IMR-90 (cell line): Measurements from ENCODE around the gene RPL35. TPM values are rescaled to one million over a fixed set of nuclear protein-coding genes. Genes with fewer than 3 reads are reported as not detected.

Source experiments
- ATAC-seq: fragments of 200-7000 bp; cut with Tn5 transposase; 2 replicates; pipeline ENCODE4 v1.9.1; 2020; ENCODE audit warnings: low read depth, mild to moderate bottlenecking, moderate library complexity
- BruUV-seq: library from RNA; stranded (reverse); fragments of 400-500 nt; replicated peaks from 2 replicates; lab custom pipeline; 2021; lab: Mats Ljungman, UMichigan
- CTCF ChIA-PET: fragments of 300-600 bp; formaldehyde crosslinking; extraction: SDS; loops from one replicate; lab custom pipeline; 2021; ENCODE audit warnings: antibody characterized with exemption; lab: Yijun Ruan, JAX
- POLR2A ChIA-PET: fragments of 300-600 bp; sonication (Branson Sonifier 250); formaldehyde crosslinking; loops from one replicate; lab custom pipeline; 2022; ENCODE audit warnings: antibody characterized with exemption; ENCODE audit not compliant: unreplicated experiment; lab: Charles Lee
- DNase-seq: peaks from one replicate; pipeline ENCODE4 v3.0.0; 2013
- H2AFZ ChIP-seq: replicated peaks from 2 replicates; pipeline ENCODE3; 2013; ENCODE audit warnings: low read length, mild to moderate bottlenecking; ENCODE audit not compliant: poor library complexity
- H2AK5ac ChIP-seq: 2 replicates; pipeline ENCODE4 v1.6.1; 2013; ENCODE audit warnings: low read depth, low read length, inconsistent platforms
- H2AK9ac ChIP-seq: replicated peaks from 2 replicates; pipeline ENCODE3; 2013; ENCODE audit warnings: mild to moderate bottlenecking, low read depth, low read length, moderate library complexity; ENCODE audit not compliant: poor library complexity
- H2BK120ac ChIP-seq: 2 replicates; pipeline ENCODE4 v1.6.1; 2013; ENCODE audit warnings: low read depth, low read length, inconsistent platforms
- H2BK15ac ChIP-seq: 3 replicates; pipeline ENCODE4 v1.6.1; 2013; ENCODE audit warnings: low read depth, low read length, inconsistent platforms
- H2BK20ac ChIP-seq: 2 replicates; pipeline ENCODE4 v1.6.1; 2013; ENCODE audit warnings: low read depth, mild to moderate bottlenecking, inconsistent platforms, low read length, moderate library complexity
- H2BK5ac ChIP-seq: 2 replicates; pipeline ENCODE4 v1.6.1; 2013; ENCODE audit warnings: mild to moderate bottlenecking, low read depth, low read length, inconsistent platforms; ENCODE audit not compliant: poor library complexity, severe bottlenecking
- H3K14ac ChIP-seq: replicated peaks from 2 replicates; pipeline ENCODE4 v1.6.1; 2013; ENCODE audit warnings: low read depth, low read length, inconsistent platforms
- H3K18ac ChIP-seq: 2 replicates; pipeline ENCODE4 v1.6.1; 2013; ENCODE audit warnings: low read depth, low read length, control low read depth
- H3K23ac ChIP-seq: 2 replicates; pipeline ENCODE4 v1.6.1; 2013; ENCODE audit warnings: low read depth, low read length, inconsistent platforms
- H3K27ac ChIP-seq: 2 replicates; pipeline ENCODE4 v1.5.1; 2013; ENCODE audit warnings: mild to moderate bottlenecking, control low read depth, low read length; ENCODE audit not compliant: insufficient read depth
- H3K27me3 ChIP-seq: 2 replicates; pipeline ENCODE4 v1.6.1; 2013; ENCODE audit warnings: low read length; ENCODE audit not compliant: control insufficient read depth, insufficient read depth
- H3K36me3 ChIP-seq: 2 replicates; pipeline ENCODE4 v1.6.1; 2013; ENCODE audit warnings: low read length, mixed read lengths; ENCODE audit not compliant: control insufficient read depth, insufficient read depth
- H3K4ac ChIP-seq: 2 replicates; pipeline ENCODE4 v1.6.1; 2013; ENCODE audit warnings: low read depth, low read length, inconsistent platforms
- H3K4me1 ChIP-seq: 2 replicates; pipeline ENCODE4 v1.6.1; 2013; ENCODE audit warnings: low read length, mixed read lengths; ENCODE audit not compliant: control insufficient read depth, insufficient read depth
- H3K4me2 ChIP-seq: 2 replicates; pipeline ENCODE4 v1.6.1; 2013; ENCODE audit warnings: low read depth, mild to moderate bottlenecking, control low read depth, low read length, moderate library complexity
- H3K4me3 ChIP-seq: 2 replicates; pipeline ENCODE4 v1.5.1; 2013; ENCODE audit warnings: low read depth, mild to moderate bottlenecking, control low read depth, low read length, moderate library complexity; ENCODE audit not compliant: insufficient read depth
- H3K56ac ChIP-seq: 2 replicates; pipeline ENCODE4 v1.6.1; 2013; ENCODE audit warnings: low read length, inconsistent platforms; ENCODE audit not compliant: insufficient read depth; ENCODE audit errors: extremely low read depth
- H3K79me1 ChIP-seq, 2 experiments: 2 replicates each; pipeline ENCODE4 v1.6.1; 2013; ENCODE audit warnings: low read length in 2 of 2, inconsistent platforms in 1 of 2, low read depth in 1 of 2
- H3K9ac ChIP-seq: 2 replicates; pipeline ENCODE4 v1.6.1; 2013; ENCODE audit warnings: low read depth, low read length, control low read depth
- H3K9me1 ChIP-seq: 2 replicates; pipeline ENCODE4 v1.6.1; 2013; ENCODE audit warnings: low read length, inconsistent platforms; ENCODE audit not compliant: insufficient read depth
- H3K9me3 ChIP-seq: 2 replicates; pipeline ENCODE4 v1.6.1; 2013; ENCODE audit warnings: low read length; ENCODE audit not compliant: control insufficient read depth, insufficient read depth
- H4K20me1 ChIP-seq: 2 replicates; pipeline ENCODE4 v1.6.1; 2013; ENCODE audit warnings: low read length, inconsistent platforms; ENCODE audit not compliant: insufficient read depth
- H4K5ac ChIP-seq: 2 replicates; pipeline ENCODE4 v1.6.1; 2013; ENCODE audit warnings: mild to moderate bottlenecking, low read depth, low read length, control low read depth
- H4K8ac ChIP-seq, 2 experiments: 2 replicates each; pipeline ENCODE4 v1.6.1; 2013; ENCODE audit warnings: low read depth in 2 of 2, low read length in 2 of 2, control low read depth in 1 of 2, inconsistent platforms in 1 of 2
- H4K91ac ChIP-seq: 2 replicates; pipeline ENCODE4 v1.6.1; 2013; ENCODE audit warnings: low read depth, low read length, inconsistent platforms; ENCODE audit not compliant: insufficient read depth
- CHD1 ChIP-seq: IDR thresholded peaks from 2 replicates; pipeline ENCODE4 v1.6.1; 2012; ENCODE audit warnings: low read depth, low read length, improper control_type of control experiment
- FOS ChIP-seq: fragments of 150-350 bp; IDR thresholded peaks from 2 replicates; pipeline ENCODE4 v1.6.1; 2016; ENCODE audit warnings: low read depth, low read length
- MAFK ChIP-seq: IDR thresholded peaks from 2 replicates; pipeline ENCODE4 v1.6.1; 2012; ENCODE audit warnings: low read depth, low read length, improper control_type of control experiment
- NFE2L2 ChIP-seq: fragments of 150-350 bp; IDR thresholded peaks from 2 replicates; pipeline ENCODE4 v1.6.1; 2016; ENCODE audit warnings: low read depth, mild to moderate bottlenecking, low read length
- POLR2A ChIP-seq: IDR thresholded peaks from 2 replicates; pipeline ENCODE4 v1.6.1; 2012; ENCODE audit warnings: mild to moderate bottlenecking, low read depth, low read length
- RAD21 ChIP-seq: IDR thresholded peaks from 2 replicates; pipeline ENCODE4 v1.6.1; 2012; ENCODE audit warnings: low read length, improper control_type of control experiment
- RFX5 ChIP-seq: IDR thresholded peaks from 2 replicates; pipeline ENCODE4 v1.8.0; 2012; ENCODE audit warnings: low read depth, mild to moderate bottlenecking, low read length, moderate library complexity
- WGBS, 2 experiments: methylation state at CpG; one replicate each; pipeline versions ENCODE4 v1.1.5 to v1.1.7; 2013; ENCODE audit warnings: missing lambda C conversion rate in 2 of 2; ENCODE audit not compliant: insufficient read length in 1 of 2; ENCODE audit errors: extremely low coverage in 2 of 2; 5-methylcytosine and 5-hydroxymethylcytosine counted together
- dilution Hi-C: fragments of 300-500 bp; cut with HindIII; formaldehyde crosslinking; loops from one replicate; pipeline ENCODE4 v1.14.3; 2018; ENCODE audit warnings: low sequenced_read_pairs; ENCODE audit not compliant: unreplicated experiment
- in situ Hi-C: fragments of 300-500 bp; cut with MboI; formaldehyde crosslinking; loops from 3 replicates; pipeline ENCODE4 v1.14.3; 2019; ENCODE audit warnings: low sequenced_read_pairs, inconsistent platforms, mixed read lengths
- intact Hi-C: fragments of 100-400 bp; cut with micrococcal nuclease; formaldehyde crosslinking; loops from 2 replicates; pipeline ENCODE4 v1.10.0; 2022
- polyA plus RNA-seq, 3 experiments: library from polyadenylated mRNA; depleted of rRNA; stranded (reverse); fragments of >200 nt; gene quantifications; 2 replicates each; pipeline ENCODE4 v1.2.3, GENCODE V29; 2012; ENCODE audit warnings: low replicate concordance in 1 of 3
- total RNA-seq: library from RNA; depleted of rRNA; stranded (reverse); fragments of >200 nt; gene quantifications from 2 replicates; pipeline ENCODE4 v1.2.3, GENCODE V29; 2012

The RPL35 gene
- total and polyA plus RNA-seq, 2 of the 4 experiments (the other 2 are of a cell fraction): 881 to 1,650 TPM

DNA sequence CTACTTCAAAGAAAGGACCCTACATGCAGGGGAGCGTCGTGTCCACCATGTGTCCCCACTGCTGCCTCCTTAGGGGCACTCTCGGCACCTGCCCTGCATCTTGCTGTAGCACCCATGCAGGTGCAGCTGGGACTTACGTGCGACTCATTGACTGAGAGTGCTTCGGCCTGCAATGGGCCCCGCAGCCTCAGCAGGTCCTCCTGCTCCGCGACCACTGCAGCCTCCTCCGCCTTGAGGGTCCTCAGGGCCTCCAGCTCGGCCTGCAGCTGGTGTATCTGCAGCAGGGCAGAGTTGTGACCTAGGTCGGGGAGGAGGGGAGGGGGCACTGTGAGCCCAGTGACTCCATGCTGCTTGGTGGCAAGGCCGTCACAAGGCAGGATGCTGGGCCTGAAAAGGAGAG is 27.2 kb upstream of the RPL35 start:
- H3K18ac ChIP-seq: no peak overlapping the region
- no peak overlapping the region for H3K23ac ChIP-seq
- H2AK5ac ChIP-seq: no peak overlapping the region
- no peak overlapping the region for H3K4me2 ChIP-seq
- H4K20me1 ChIP-seq: no peaks in the 10 kb centered on the region; the same call in 1 of the 2 replicates
- intact Hi-C loops: no loop called here
- H3K14ac ChIP-seq: no peak overlapping the region
- no peaks in the 10 kb centered on the region for H3K79me1 ChIP-seq
- ChIA-PET POLR2A (no interaction called here), CTCF (no interaction called here)
- no peak overlapping the region for H3K9ac ChIP-seq
- H3K9me1 ChIP-seq: 0 out of 2 replicates have a peak, but pooled peaks cover 4% of the 10 kb centered on the region
- WGBS, 2 experiments: 100% methylated on average over 1 of the region's 13 CpGs; no CpG with 5 or more reads in 1 of the 2 experiments
- in situ Hi-C loops: no loop called here
- no peak overlapping the region for H3K27ac ChIP-seq
- H2BK20ac ChIP-seq: no peak overlapping the region
- dilution Hi-C loops: no loop called here
- H4K91ac ChIP-seq: no peak overlapping the region
- H2AFZ ChIP-seq: no peak overlapping the region
- H3K9me3 ChIP-seq: no peaks in the 10 kb centered on the region
- H3K56ac ChIP-seq: no peak overlapping the region
- DNase-seq: no peak
- H2AK9ac ChIP-seq: no peak overlapping the region
- no peaks in the 10 kb centered on the region for H3K27me3 ChIP-seq
- no peak overlapping the region for H2BK15ac ChIP-seq
- H4K8ac ChIP-seq: no peak overlapping the region
- H3K4ac ChIP-seq: no peak overlapping the region
- no peak overlapping the region for H2BK120ac ChIP-seq
- ATAC-seq: no peak
- H3K4me3 ChIP-seq: no peak overlapping the region
- no peak overlapping the region for H2BK5ac ChIP-seq
- peaks cover 58% of the 10 kb centered on the region for H3K36me3 ChIP-seq
- no TSS peak for BruUV-seq
- H4K5ac ChIP-seq: no peak overlapping the region
- no peak for TF ChIP-seq MAFK
- TF ChIP-seq POLR2A: no peak
- TF ChIP-seq NFE2L2: no peak
- no peak for TF ChIP-seq FOS
- TF ChIP-seq CHD1: no peak
- no peak for TF ChIP-seq RFX5
- no peak for TF ChIP-seq RAD21
- H3K4me1 ChIP-seq: no peaks in the 10 kb centered on the region
